ENCODE results near the gene MBOAT1. TPM values are rescaled to one million over a fixed set of nuclear protein-coding genes. Genes with fewer than 3 reads are reported as not detected.
"Not testable (repeated sequence)": the region's sequence is repeated elsewhere in the genome, so short reads cannot be mapped to it uniquely, and the experiment has no call there.

The MBOAT1 gene
- total RNA-seq, 3 donors from 2014 or later (not counting 1 experiment from before 2014, with no cell fraction given): 3.6 to 7.5 (median 5.2) TPM

GRCh38 chr6:20182926-20183521, 29.2 kb downstream of the MBOAT1 start:
- no peaks in the 10 kb centered on the region for H3K9me3 ChIP-seq (ENCODE audit: control insufficient read depth, insufficient read depth, low read length)
- DNase-seq (no peak), ATAC-seq (no peak)
- no peak overlapping the region for H3K27ac Mint-ChIP-seq
- no peaks in the 10 kb centered on the region for H3K36me3 Mint-ChIP-seq
- no peaks in the 10 kb centered on the region for H3K36me3 ChIP-seq (ENCODE audit: control insufficient read depth, insufficient read depth, low read length)
- peaks cover 0 to 12% of the 10 kb centered on the region in 2 donors for H3K4me1 Mint-ChIP-seq
- H3K27me3 ChIP-seq (ENCODE audit: control insufficient read depth, insufficient read depth, low read length): no peaks in the 10 kb centered on the region
- no peak overlapping the region for H3K27ac ChIP-seq (ENCODE audit: low read length)
- WGBS (ENCODE audit: insufficient coverage): 100% methylated on average over 2 of the region's 2 CpGs
- H3K9me3 Mint-ChIP-seq: no peaks in the 10 kb centered on the region
- TF ChIP-seq, protein P1, sequence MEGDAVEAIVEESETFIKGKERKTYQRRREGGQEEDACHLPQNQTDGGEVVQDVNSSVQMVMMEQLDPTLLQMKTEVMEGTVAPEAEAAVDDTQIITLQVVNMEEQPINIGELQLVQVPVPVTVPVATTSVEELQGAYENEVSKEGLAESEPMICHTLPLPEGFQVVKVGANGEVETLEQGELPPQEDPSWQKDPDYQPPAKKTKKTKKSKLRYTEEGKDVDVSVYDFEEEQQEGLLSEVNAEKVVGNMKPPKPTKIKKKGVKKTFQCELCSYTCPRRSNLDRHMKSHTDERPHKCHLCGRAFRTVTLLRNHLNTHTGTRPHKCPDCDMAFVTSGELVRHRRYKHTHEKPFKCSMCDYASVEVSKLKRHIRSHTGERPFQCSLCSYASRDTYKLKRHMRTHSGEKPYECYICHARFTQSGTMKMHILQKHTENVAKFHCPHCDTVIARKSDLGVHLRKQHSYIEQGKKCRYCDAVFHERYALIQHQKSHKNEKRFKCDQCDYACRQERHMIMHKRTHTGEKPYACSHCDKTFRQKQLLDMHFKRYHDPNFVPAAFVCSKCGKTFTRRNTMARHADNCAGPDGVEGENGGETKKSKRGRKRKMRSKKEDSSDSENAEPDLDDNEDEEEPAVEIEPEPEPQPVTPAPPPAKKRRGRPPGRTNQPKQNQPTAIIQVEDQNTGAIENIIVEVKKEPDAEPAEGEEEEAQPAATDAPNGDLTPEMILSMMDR (IDR thresholded peaks at IDR 0.05): no peak
- H3K27me3 Mint-ChIP-seq (ENCODE audit: low read depth in 2 of 2): peaks cover 7 to 33% of the 10 kb centered on the region in 2 donors
- H3K4me3 ChIP-seq (ENCODE audit: low read length): no peak overlapping the region
- peaks cover 3% of the 10 kb centered on the region for H3K4me1 ChIP-seq (ENCODE audit: control insufficient read depth, insufficient read depth, low read length)
- intact Hi-C loops (cut with micrococcal nuclease): no loop called here
- H3K4me3 Mint-ChIP-seq: no peak overlapping the region

DNA sequence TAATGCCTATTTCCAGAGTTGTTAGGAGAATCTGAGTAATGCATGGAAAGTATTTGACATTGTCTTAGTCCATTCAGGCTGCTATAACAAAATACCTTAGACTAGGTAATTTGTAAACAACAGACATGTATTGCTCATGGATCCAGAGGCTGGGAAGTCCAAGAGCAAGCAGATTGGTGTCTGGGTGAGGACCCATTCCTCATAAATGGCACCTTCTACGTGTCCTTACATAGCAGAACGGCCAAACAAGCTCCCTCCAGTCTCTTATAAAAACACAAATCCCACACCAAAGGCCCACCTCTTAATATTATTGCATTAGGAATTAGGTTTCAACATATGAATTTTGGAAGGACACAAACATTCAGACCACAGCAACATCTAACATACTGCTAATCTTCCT, 30.2 kb downstream of the MBOAT1 start:
- intact Hi-C loops (cut with micrococcal nuclease): no loop called here
- no CpG with 5 or more reads among the region's 2 CpGs for WGBS (ENCODE audit: insufficient coverage)
- TF ChIP-seq, protein P1 (IDR thresholded peaks at IDR 0.05): no peak
- Histone ChIP-seq H3K4me1 (ENCODE audit: control insufficient read depth, insufficient read depth, low read length) (peaks cover 3% of the 10 kb centered on the region), H3K9me3 (ENCODE audit: control insufficient read depth, insufficient read depth, low read length) (no peaks in the 10 kb centered on the region), H3K36me3 (ENCODE audit: control insufficient read depth, insufficient read depth, low read length) (no peaks in the 10 kb centered on the region), H3K27ac (ENCODE audit: low read length) (no peak overlapping the region), H3K4me3 (ENCODE audit: low read length) (no peak overlapping the region), H3K27me3 (ENCODE audit: control insufficient read depth, insufficient read depth, low read length) (no peaks in the 10 kb centered on the region)
- ATAC-seq (no peak), DNase-seq (no peak)
- Mint-ChIP-seq H3K36me3 (no peaks in the 10 kb centered on the region), H3K27me3 (ENCODE audit: low read depth in 2 of 2) (peaks cover 7 to 30% of the 10 kb centered on the region in 2 donors), H3K27ac (no peak overlapping the region), H3K4me1 (peaks cover 0 to 15% of the 10 kb centered on the region in 2 donors), H3K4me3 (no peak overlapping the region), H3K9me3 (no peaks in the 10 kb centered on the region)

- Mint-ChIP-seq H3K4me1 (peaks cover 0 to 15% of the 10 kb centered on the region in 2 donors), H3K9me3 (no peaks in the 10 kb centered on the region), H3K27ac (no peak overlapping the region), H3K36me3 (no peaks in the 10 kb centered on the region), H3K4me3 (no peak overlapping the region), H3K27me3 (ENCODE audit: low read depth in 2 of 2) (peaks cover 7 to 21% of the 10 kb centered on the region in 2 donors)
- H3K36me3 ChIP-seq (ENCODE audit: control insufficient read depth, insufficient read depth, low read length): no peaks in the 10 kb centered on the region
- TF ChIP-seq, protein P1 (IDR thresholded peaks at IDR 0.05): no peak
- 32% methylated on average over 3 of the region's 3 CpGs for WGBS (ENCODE audit: insufficient coverage)
- no peak overlapping the region for H3K27ac ChIP-seq (ENCODE audit: low read length)
- H3K4me1 ChIP-seq (ENCODE audit: control insufficient read depth, insufficient read depth, low read length): peaks cover 3% of the 10 kb centered on the region
- no peak for DNase-seq
- no peaks in the 10 kb centered on the region for H3K9me3 ChIP-seq (ENCODE audit: control insufficient read depth, insufficient read depth, low read length)
- no peak overlapping the region for H3K4me3 ChIP-seq (ENCODE audit: low read length)
- intact Hi-C loops (cut with micrococcal nuclease): no loop called here
- no peak for ATAC-seq
- no peaks in the 10 kb centered on the region for H3K27me3 ChIP-seq (ENCODE audit: control insufficient read depth, insufficient read depth, low read length)
These were observed 31.3 kb downstream of the MBOAT1 start for GRCh38 chr6:20180935-20181334.

- Mint-ChIP-seq H3K27me3 (ENCODE audit: low read depth in 2 of 2) (peaks cover 7 to 21% of the 10 kb centered on the region in 2 donors), H3K4me1 (peaks cover under 1 to 16% of the 10 kb centered on the region in 2 donors)
- H3K36me3 Mint-ChIP-seq; H3K27ac Mint-ChIP-seq; H3K4me3 ChIP-seq (ENCODE audit: low read length); intact Hi-C loops (cut with micrococcal nuclease); ATAC-seq; DNase-seq; H3K4me3 Mint-ChIP-seq; H3K9me3 ChIP-seq (ENCODE audit: control insufficient read depth, insufficient read depth, low read length); H3K27ac ChIP-seq (ENCODE audit: low read length); H3K27me3 ChIP-seq (ENCODE audit: control insufficient read depth, insufficient read depth, low read length); H3K4me1 ChIP-seq (ENCODE audit: control insufficient read depth, insufficient read depth, low read length); H3K36me3 ChIP-seq (ENCODE audit: control insufficient read depth, insufficient read depth, low read length); H3K9me3 Mint-ChIP-seq: not testable (repeated sequence)
- WGBS (ENCODE audit: insufficient coverage): 69% methylated on average over 2 of the region's 4 CpGs
These were observed 32.8 kb downstream of the MBOAT1 start for GRCh38 chr6:20179287-20180045.

Measured in natural killer cell (primary cell).